Loucy (cell line): ENCODE results near the gene EGLN1.

Experiments
- H2AFZ ChIP-seq: fragments of 200-600 bp; sonication (generic); 2 replicates; pipeline ENCODE4 v1.6.0; 2016; ENCODE audit warnings: antibody characterized with exemption, mild to moderate bottlenecking, low read length, moderate library complexity
- H3F3A ChIP-seq: fragments of 200-600 bp; 2 replicates; pipeline ENCODE4 v1.6.0; 2016; ENCODE audit warnings: antibody characterized with exemption, low read depth, mild to moderate bottlenecking
- H3K27me3 ChIP-seq: fragments of 200-600 bp; sonication (generic); 2 replicates; pipeline ENCODE4 v1.6.1; 2014; ENCODE audit warnings: low read length, mild to moderate bottlenecking; ENCODE audit not compliant: insufficient read depth, poor library complexity, severe bottlenecking
- H3K36me3 ChIP-seq: fragments of 200-600 bp; sonication (generic); 2 replicates; pipeline ENCODE4 v1.6.1; 2016; ENCODE audit warnings: low read length; ENCODE audit not compliant: insufficient read depth
- H3K4me1 ChIP-seq: fragments of 200-600 bp; sonication (generic); 2 replicates; pipeline ENCODE4 v1.5.1; 2014; ENCODE audit warnings: low read length, mild to moderate bottlenecking; ENCODE audit not compliant: insufficient read depth, poor library complexity, severe bottlenecking
- H3K4me2 ChIP-seq: fragments of 200-600 bp; sonication (generic); 2 replicates; pipeline ENCODE4 v1.6.0; 2014; ENCODE audit warnings: antibody characterized with exemption, low read length, low read depth, mild to moderate bottlenecking; ENCODE audit not compliant: poor library complexity, severe bottlenecking
- H3K4me3 ChIP-seq: fragments of 200-600 bp; sonication (generic); 2 replicates; pipeline ENCODE4 v1.5.1; 2014; ENCODE audit warnings: low read length, mild to moderate bottlenecking, mixed read lengths; ENCODE audit not compliant: poor library complexity, severe bottlenecking
- H3K79me2 ChIP-seq: fragments of 200-600 bp; sonication (generic); 2 replicates; pipeline ENCODE4 v1.6.1; 2014; ENCODE audit warnings: low read length; ENCODE audit not compliant: insufficient read depth
- H3K9ac ChIP-seq: fragments of 200-600 bp; sonication (generic); 2 replicates; pipeline ENCODE4 v1.6.0; 2014; ENCODE audit warnings: mild to moderate bottlenecking, low read depth, low read length, moderate library complexity; ENCODE audit not compliant: poor library complexity, severe bottlenecking
- H3K9me2 ChIP-seq: fragments of 200-600 bp; sonication (generic); replicated peaks from 2 replicates; pipeline ENCODE4 v1.6.1; 2016; ENCODE audit warnings: low read depth, low read length, mixed read lengths
- H3K9me3 ChIP-seq: fragments of 200-600 bp; sonication (generic); 2 replicates; pipeline ENCODE4 v1.6.1; 2014; ENCODE audit warnings: mild to moderate bottlenecking, antibody characterized with exemption, low read length, low read depth; ENCODE audit not compliant: insufficient read depth
- H4K20me1 ChIP-seq: fragments of 200-600 bp; sonication (generic); 2 replicates; pipeline ENCODE4 v1.6.0; 2014; ENCODE audit warnings: antibody characterized with exemption, low read length, mild to moderate bottlenecking; ENCODE audit not compliant: insufficient read depth, poor library complexity, severe bottlenecking
- CTCF ChIP-seq: fragments of 200-600 bp; sonication (generic); conservative IDR thresholded peaks from 2 replicates; pipeline ENCODE4 v1.5.1; 2014; ENCODE audit warnings: mild to moderate bottlenecking, antibody characterized with exemption, low read length
- EZH2phosphoT487 ChIP-seq: fragments of 200-600 bp; IDR thresholded peaks from 2 replicates; pipeline ENCODE4 v1.6.1; 2018; ENCODE audit warnings: antibody characterized with exemption, mild to moderate bottlenecking, moderate library complexity, borderline replicate concordance

Gene EGLN1

GRCh38 chr1:231428377-231428776 is 6.3 kb upstream of the EGLN1 start:
- Histone ChIP-seq H3F3A (no peaks in the 10 kb centered on the region), H3K4me2 (no peak overlapping the region)

GRCh38 chr1:231424950-231425805 is 3.1 kb upstream of the EGLN1 start:
- no peak overlapping the region for H3K4me2 ChIP-seq
- H2AFZ ChIP-seq, result no peak overlapping the region
- no peak overlapping the region for H3K9ac ChIP-seq
- H4K20me1 ChIP-seq, result no peaks in the 10 kb centered on the region
- no peaks in the 10 kb centered on the region for H3K4me1 ChIP-seq
- no peaks in the 10 kb centered on the region for H3K36me3 ChIP-seq
- no peaks in the 10 kb centered on the region for H3K9me3 ChIP-seq
- no peaks in the 10 kb centered on the region for H3K9me2 ChIP-seq
- TF ChIP-seq EZH2phosphoT487, result no peak
- no peak overlapping the region for H3K4me3 ChIP-seq
- H3F3A ChIP-seq, result no peaks in the 10 kb centered on the region
- H3K79me2 ChIP-seq, result no peaks in the 10 kb centered on the region
- H3K27me3 ChIP-seq, result peaks cover 12% of the 10 kb centered on the region

More at GRCh38 chr1:231428377-231428776, 6.3 kb upstream of the EGLN1 start:
- no peaks in the 10 kb centered on the region for H3K9me3 ChIP-seq
- H3K79me2 ChIP-seq, result no peaks in the 10 kb centered on the region
- H4K20me1 ChIP-seq, result no peaks in the 10 kb centered on the region
- H2AFZ ChIP-seq, result no peak overlapping the region
- H3K4me1 ChIP-seq, result no peaks in the 10 kb centered on the region
- no peaks in the 10 kb centered on the region for H3K36me3 ChIP-seq
- H3K4me3 ChIP-seq, result no peak overlapping the region
- no peaks in the 10 kb centered on the region for H3K9me2 ChIP-seq
- peaks cover 12% of the 10 kb centered on the region for H3K27me3 ChIP-seq
- H3K9ac ChIP-seq, result no peak overlapping the region
- no peak for TF ChIP-seq EZH2phosphoT487
- no peak for TF ChIP-seq CTCF

GRCh38 chr1:231423648-231424047 is 1.6 kb upstream of the EGLN1 start:
- Histone ChIP-seq H3K79me2 (no peaks in the 10 kb centered on the region), H3K4me3 (no peak overlapping the region), H3K9me3 (no peaks in the 10 kb centered on the region), H3K4me1 (no peaks in the 10 kb centered on the region), H3K4me2 (no peak overlapping the region), H3K9ac (no peak overlapping the region), H3K9me2 (no peaks in the 10 kb centered on the region), H3K27me3 (peaks cover 12% of the 10 kb centered on the region), H3K36me3 (no peaks in the 10 kb centered on the region), H3F3A (no peaks in the 10 kb centered on the region), H4K20me1 (no peaks in the 10 kb centered on the region), H2AFZ (no peak overlapping the region)
- no peak for TF ChIP-seq EZH2phosphoT487

GRCh38 chr1:231422798-231423309 is 767 bp upstream of the EGLN1 start:
- H3K79me2 ChIP-seq, result no peaks in the 10 kb centered on the region
- H2AFZ ChIP-seq, result no peak overlapping the region
- no peaks in the 10 kb centered on the region for H3K36me3 ChIP-seq
- H3K27me3 ChIP-seq, result peaks cover 12% of the 10 kb centered on the region
- H3K4me1 ChIP-seq, result no peaks in the 10 kb centered on the region
- H3K9me3 ChIP-seq, result no peaks in the 10 kb centered on the region
- H3K4me2 ChIP-seq, result no peak overlapping the region
- H4K20me1 ChIP-seq, result no peaks in the 10 kb centered on the region
- no peaks in the 10 kb centered on the region for H3F3A ChIP-seq
- no peak for TF ChIP-seq EZH2phosphoT487
- H3K4me3 ChIP-seq, result no peak overlapping the region
- H3K9me2 ChIP-seq, result no peaks in the 10 kb centered on the region
- H3K9ac ChIP-seq, result no peak overlapping the region
